Esophagus squamous epithelium (tissue), 4 donors: ENCODE measurements around the gene COL26A1.

Source experiments
- CTCF ChIP-seq, 6 experiments: fragments of 450-650 bp in 4 of 6; fragments of 200-600 bp in 2 of 6; sonication (generic) in 2 of 6; IDR thresholded peaks; one replicate each; pipeline ENCODE4 v1.5.1; 2016 to 2019; ENCODE audit warnings: antibody characterized with exemption in 6 of 6, mild to moderate bottlenecking in 4 of 6, moderate library complexity in 4 of 6
- POLR2A ChIP-seq, 4 donors: fragments of 450-650 bp; IDR thresholded peaks; one replicate each; pipeline ENCODE4 v1.6.1; 2017; ENCODE audit warnings: antibody characterized with exemption in 4 of 4, mild to moderate bottlenecking in 4 of 4, moderate library complexity in 3 of 4

GRCh38 chr7:101342892-101343291 is 19.8 kb upstream of the COL26A1 start:
- TF ChIP-seq POLR2A (IDR thresholded peaks at IDR 0.05) (no peak), CTCF (IDR thresholded peaks at IDR 0.05) (no peak)
